Coronary artery (tissue), 2 donors: ENCODE results near the gene FTH1.
A peak's percentile ranks its signal among the peaks of the same experiment; 100 is the strongest.

Experiments used
- DNase-seq: peaks from one replicate; pipeline ENCODE4 v3.0.0-alpha.2; 2017; ENCODE audit warnings: low spot score
- H3K27ac ChIP-seq, 2 donors: fragments of 200-600 bp; sonication (generic); one replicate each; pipeline ENCODE4 v1.5.1; 2016 to 2019
- H3K4me3 ChIP-seq: fragments of 200-600 bp; sonication (generic); 2 replicates; pipeline ENCODE4 v1.5.1; 2016; ENCODE audit warnings: mild to moderate bottlenecking, moderate library complexity
- TF ChIP-seq, protein P1 (sequence below): fragments of 200-600 bp; sonication (generic); IDR thresholded peaks from one replicate; pipeline ENCODE4 v1.5.1; 2019; ENCODE audit warnings: antibody characterized with exemption

The FTH1 gene

DNA sequence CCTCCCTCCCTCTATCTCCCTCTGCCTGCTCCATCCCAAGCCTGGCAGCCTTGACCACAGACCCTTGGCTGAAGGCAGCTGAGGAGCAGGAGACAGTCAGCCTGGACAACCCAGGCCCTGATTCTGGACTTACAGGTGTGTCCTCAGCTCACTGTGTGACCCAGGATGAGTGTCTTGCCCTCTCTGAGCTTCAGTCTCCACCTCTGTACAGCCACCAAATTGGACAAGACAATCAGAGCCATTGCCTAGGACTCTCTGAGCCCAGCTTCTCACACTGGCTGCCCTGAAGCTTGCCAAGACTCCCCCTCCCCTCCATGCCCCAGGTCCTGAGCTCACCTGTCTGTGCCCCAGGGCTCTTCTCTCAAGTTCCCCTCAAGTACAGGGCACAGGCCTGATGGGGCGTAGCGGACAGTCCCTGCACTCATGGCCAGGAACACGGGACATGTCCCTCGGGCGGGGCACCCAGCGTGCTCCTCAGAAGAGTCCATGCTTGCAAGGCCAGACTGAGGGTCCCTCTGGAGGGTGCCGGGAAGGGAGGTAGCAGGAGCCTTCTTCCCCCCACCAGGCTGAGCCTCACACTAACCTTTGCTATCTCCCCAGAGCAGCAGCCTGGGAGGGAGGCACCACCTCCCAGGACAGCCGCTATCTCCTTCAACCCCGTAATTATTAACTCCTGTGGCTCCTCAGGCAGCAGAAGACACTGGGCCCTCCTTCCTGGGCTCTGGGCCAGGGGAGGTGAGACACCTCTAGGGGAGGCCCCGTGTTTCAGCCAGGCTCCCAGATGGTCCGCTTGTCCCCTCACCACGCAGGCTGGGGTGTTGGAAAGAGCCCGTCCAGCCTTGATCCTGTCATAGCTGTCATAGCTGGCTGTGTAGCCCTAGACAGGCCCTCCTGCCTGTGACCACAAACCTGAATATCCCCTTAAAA, 47.5 kb downstream of the FTH1 start:
- DNase-seq = peak; percentile 71
- Histone ChIP-seq H3K27ac (peak overlapping the region in 1 of 2 donors; percentile 91), H3K4me3 (no peak overlapping the region)
- TF ChIP-seq, protein P1, sequence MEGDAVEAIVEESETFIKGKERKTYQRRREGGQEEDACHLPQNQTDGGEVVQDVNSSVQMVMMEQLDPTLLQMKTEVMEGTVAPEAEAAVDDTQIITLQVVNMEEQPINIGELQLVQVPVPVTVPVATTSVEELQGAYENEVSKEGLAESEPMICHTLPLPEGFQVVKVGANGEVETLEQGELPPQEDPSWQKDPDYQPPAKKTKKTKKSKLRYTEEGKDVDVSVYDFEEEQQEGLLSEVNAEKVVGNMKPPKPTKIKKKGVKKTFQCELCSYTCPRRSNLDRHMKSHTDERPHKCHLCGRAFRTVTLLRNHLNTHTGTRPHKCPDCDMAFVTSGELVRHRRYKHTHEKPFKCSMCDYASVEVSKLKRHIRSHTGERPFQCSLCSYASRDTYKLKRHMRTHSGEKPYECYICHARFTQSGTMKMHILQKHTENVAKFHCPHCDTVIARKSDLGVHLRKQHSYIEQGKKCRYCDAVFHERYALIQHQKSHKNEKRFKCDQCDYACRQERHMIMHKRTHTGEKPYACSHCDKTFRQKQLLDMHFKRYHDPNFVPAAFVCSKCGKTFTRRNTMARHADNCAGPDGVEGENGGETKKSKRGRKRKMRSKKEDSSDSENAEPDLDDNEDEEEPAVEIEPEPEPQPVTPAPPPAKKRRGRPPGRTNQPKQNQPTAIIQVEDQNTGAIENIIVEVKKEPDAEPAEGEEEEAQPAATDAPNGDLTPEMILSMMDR = no peak

DNA sequence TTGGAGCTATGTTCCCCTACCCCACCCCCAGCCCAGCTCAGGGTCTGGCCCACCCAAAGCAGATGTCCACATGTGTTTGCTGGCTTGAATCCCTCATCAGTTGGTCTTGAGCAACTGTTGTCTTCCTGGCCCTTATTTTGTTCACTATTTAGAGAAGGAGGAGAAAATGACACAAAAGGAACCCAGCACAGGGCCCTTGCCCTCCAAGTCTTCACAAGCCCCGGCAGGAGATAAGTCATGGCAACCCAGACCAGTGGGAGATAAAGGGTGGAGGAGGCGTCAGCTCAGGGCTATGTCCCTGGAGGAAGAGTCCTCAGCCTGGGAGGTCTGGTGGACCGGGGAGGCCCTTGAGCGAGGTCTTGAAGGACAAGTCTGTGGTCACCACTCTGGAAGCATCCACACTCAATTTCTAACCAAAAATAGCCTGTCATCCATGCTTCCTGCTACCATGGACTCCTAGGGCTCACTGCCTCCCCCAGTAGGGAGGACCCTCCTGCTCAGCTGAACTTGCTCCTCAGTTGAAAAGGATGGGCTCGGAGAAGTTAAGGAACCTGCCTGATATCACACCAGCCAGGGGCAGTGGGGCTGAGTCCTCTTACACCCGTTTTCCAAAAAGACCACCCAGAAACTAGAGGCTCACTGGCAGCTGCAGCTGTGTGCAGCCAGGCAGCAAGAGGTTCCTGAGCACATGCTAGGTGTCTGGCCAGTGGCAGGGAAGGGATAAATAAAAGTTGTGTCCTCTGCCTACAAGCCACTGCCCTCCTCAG, 48.3 kb downstream of the FTH1 start:
- peak overlapping the region in 1 of 2 donors; percentile 91 for H3K27ac ChIP-seq
- peak; percentile 75 for DNase-seq
- TF ChIP-seq, protein P1 = no peak

DNA sequence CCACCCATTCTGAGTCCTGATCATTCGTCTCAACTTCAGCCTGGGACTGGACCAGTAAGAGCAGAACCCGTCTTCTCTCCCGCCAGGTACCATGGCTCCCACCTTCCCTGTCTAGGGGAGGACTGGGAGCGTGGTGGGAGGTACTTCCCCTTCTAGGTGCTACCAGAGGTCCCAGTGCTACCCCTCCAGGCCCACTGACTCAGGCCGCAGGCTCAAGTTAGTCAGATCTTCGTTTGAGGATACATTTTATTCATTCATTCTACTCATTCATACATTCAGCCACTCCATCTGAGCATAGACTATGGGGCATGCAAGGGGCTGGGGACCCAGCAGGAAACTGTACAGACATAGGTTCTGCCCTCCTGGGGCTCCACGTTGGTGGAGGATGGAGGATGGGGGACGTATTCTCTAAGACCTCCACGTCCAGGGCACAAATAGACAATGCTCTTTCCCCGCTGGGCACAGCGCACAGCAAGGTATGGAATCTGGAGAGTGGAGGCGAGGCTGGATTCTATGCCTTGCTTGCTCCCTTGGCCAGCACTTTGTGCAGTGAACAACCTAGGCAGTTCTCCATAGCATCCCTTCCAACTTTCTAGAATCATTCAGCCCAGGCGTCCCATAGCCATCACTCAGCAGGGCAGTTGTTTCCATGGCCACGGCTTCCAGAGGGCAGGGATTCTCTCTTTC, 49.0 kb downstream of the FTH1 start:
- DNase-seq = peak; percentile 74
- TF ChIP-seq, protein P1 = no peak
- Histone ChIP-seq H3K27ac (peak overlapping the region in 1 of 2 donors; percentile 91), H3K4me3 (peak overlapping the region; percentile 90)

More for the DNA sequence above, 48.3 kb downstream of the FTH1 start:
- H3K4me3 ChIP-seq = no peak overlapping the region

DNA sequence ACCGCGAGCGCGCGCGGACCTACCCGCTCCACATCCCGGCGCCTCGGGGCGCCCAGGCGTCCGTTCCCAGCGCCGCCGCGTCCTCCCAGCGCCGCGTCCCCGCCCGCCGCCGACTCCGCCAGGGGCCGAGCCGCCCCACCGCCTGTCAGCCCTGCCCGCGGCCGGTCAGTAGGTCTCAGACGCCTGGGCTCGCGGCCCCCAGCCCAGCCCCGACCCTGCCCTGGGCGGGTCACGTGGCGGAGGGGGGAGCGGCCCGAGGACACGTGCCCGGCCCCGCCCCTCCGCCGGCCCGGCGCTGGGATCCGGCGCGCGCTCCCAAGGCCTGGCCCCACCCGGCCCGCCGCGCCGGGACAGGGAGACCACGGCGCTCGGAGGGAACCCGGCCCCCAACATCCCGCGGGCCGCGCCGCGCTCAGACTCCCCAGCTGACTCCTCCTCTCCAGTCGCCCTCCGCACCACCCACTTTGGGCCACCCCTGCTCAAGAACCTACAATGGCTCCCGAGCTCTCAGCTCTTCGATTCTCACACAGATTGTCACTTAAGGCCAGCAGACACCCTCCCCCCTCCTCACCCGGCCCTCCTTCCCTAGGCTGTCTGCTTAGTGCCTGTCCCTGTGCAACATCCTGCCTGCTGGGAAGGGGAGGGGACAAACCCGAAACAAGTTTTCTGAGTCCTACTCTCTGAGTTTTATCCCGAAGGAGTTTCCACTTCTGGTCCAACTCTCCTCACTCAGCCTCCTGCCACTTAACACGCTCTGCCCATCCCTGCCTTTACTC, 49.9 kb downstream of the FTH1 start, which contains the start of gene RAB3IL1:
TSS of gene RAB3IL1 (minus strand) at position 233 of the 776 bp plus-strand sequence. CDS start at position 34, 199 bp downstream.
- DNase-seq = peak; percentile 77
- TF ChIP-seq, protein P1 = no peak
- Histone ChIP-seq H3K4me3 (peak within 1 kb of the TSS; percentile 90), H3K27ac (peak within 1 kb of the TSS; percentile 58 to 91)

- peak overlapping the region; percentile 90 for H3K4me3 ChIP-seq
- DNase-seq = peak; percentile 76
- TF ChIP-seq, protein P1 = no peak
- peak overlapping the region; percentile 58 to 91 for H3K27ac ChIP-seq
These were observed 50.6 kb downstream of the FTH1 start for GRCh38 chr11:61916737-61917333.
